T-helper 9 cell (primary cell): ENCODE data around the gene SERPINA1.
"Not testable (repeated sequence)": the region's sequence is repeated elsewhere in the genome, so short reads cannot be mapped to it uniquely, and the experiment has no call there.

Source experiments
- DNase-seq: peaks from one replicate; pipeline ENCODE4 v3.0.0-alpha.2; 2020

Gene SERPINA1

DNA sequence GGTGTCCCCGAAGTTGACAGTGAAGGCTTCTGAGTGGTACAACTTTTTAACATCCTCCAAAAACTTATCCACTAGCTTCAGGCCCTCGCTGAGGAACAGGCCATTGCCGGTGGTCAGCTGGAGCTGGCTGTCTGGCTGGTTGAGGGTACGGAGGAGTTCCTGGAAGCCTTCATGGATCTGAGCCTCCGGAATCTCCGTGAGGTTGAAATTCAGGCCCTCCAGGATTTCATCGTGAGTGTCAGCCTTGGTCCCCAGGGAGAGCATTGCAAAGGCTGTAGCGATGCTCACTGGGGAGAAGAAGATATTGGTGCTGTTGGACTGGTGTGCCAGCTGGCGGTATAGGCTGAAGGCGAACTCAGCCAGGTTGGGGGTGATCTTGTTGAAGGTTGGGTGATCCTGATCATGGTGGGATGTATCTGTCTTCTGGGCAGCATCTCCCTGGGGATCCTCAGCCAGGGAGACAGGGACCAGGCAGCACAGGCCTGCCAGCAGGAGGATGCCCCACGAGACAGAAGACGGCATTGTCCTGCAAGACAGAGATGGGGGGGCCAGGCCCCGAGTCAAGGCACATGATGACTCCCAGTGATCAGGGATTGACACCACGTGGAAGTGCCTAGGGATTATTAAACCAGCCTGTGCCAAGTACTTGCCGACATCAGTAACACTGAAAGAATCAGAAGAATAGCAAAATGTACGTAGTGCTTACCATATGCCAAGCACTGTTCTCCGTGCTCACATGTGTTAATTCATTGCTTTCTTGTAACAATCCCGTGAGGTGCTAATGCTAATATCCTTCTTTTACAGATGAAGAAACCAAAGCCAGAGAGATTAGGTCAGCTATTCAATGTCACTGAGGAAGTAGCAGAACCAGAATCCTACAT, 5.4 kb downstream of the SERPINA1 start:
- no peak for DNase-seq

DNA sequence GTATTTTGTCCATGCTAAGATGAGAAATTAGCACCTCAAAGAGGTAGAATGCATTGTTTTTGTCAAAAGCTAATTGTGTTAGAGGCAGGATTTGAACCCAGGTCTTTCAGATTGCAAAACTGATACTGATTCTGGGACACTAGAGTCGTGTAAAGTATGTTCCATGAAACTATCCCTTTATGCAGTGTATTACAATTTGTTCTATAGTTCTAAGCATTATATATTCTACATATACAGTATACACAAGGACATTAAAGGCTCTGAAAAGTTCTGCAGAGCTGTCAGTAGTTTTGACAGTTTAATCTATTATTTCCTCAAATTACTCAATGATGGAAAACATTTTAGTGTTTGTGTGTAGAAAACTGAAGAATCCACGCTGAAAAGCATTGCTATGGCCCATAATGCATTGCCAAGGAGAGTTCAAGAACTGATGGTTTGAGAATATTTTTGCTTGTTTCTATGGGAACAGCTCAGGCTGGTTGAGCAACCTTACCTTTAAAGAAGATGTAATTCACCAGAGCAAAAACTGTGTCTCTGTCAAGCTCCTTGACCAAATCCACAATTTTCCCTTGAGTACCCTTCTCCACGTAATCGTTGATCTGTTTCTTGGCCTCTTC, 6.2 kb downstream of the SERPINA1 start:
- DNase-seq = no peak

DNA sequence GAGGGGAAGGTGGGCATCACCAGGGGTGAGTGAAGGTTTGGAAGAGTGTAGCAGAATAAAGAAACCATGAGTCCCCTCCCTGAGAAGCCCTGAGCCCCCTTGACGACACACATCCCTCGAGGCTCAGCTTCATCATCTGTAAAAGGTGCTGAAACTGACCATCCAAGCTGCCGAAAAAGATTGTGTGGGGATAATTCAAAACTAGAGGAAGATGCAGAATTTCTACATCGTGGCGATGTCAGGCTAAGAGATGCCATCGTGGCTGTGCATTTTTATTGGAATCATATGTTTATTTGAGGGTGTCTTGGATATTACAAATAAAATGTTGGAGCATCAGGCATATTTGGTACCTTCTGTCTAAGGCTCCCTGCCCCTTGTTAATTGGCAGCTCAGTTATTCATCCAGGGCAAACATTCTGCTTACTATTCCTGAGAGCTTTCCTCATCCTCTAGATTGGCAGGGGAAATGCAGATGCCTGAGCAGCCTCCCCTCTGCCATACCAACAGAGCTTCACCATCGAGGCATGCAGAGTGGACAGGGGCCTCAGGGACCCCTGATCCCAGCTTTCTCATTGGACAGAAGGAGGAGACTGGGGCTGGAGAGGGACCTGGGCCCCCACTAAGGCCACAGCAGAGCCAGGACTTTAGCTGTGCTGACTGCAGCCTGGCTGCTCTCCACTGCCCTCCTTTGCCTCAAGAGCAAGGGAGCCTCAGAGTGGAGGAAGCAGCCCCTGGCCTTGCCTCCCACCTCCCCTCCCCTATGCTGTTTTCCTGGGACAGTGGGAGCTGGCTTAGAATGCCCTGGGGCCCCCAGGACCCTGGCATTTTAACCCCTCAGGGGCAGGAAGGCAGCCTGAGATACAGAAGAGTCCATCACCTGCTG, 7.0 kb downstream of the SERPINA1 start:
- no peak for DNase-seq

DNA sequence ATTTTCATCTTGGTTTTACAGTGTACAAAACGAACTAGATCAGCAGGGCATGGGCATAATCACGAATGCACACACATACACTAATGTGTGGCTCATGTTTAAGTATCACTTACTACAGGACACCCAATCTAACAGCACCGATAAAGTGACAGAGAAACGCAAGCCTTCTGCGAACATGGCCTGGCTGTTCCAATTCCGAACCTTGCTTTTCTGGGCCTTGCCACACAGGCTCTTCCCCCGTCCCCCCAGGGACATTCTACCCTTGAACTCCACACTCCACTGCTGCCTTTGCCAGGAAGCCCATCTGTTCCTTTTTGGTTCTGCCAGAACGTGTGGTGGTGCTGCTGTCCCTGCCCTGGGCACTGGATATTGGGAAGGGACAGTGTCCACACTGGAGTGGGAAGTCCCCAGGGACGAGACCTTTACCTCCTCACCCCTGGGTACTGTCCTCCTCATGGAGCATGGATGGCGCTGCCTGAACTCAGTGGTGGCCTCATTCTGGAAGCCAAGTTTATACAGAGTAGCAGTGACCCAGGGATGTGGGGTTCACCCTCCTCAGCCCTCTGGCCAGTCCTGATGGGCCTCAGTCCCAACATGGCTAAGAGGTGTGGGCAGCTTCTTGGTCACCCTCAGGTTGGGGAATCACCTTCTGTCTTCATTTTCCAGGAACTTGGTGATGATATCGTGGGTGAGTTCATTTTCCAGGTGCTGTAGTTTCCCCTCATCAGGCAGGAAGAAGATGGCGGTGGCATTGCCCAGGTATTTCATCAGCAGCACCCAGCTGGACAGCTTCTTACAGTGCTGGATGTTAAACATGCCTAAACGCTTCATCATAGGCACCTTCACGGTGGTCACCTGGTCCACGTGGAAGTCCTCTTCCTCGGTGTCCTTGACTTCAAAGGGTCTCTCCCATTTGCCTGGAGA, 7.9 kb downstream of the SERPINA1 start:
- no peak for DNase-seq

DNA sequence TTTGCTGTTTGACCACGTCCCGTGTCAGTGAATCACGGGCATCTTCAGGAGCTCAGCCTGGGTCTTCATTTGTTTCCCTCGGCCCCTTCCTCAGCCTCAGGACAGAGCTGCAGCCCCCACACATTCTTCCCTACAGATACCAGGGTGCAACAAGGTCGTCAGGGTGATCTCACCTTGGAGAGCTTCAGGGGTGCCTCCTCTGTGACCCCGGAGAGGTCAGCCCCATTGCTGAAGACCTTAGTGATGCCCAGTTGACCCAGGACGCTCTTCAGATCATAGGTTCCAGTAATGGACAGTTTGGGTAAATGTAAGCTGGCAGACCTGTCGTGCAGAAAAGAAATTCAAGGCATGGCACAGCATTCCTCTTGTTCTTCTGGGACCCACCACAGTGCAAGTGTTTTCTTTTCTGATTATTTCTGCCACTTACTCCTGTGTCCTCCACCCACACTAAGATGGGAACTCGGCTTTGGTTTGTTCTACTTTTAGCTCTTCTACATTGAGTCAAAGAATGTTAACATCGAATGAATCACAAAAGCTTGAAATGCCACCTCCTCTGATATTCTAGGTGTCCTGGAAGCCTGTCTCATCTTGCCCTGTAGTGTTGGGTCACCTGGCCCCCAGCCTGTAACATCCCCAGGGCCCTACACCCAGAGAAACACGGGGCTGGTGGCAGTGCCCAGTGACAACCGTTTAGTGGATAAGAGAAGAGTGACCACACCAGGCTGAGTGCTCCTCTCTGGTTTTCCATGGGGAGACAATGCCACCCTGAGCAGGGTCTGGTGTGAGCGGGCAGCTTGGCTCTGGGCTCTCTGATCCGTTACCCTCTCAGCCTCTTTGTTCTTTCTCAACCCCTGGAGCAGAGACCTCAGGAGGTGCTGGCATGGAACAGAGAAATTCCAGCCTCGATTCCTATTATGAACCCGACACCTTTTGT, 8.8 kb downstream of the SERPINA1 start:
- DNase-seq = no peak

DNA sequence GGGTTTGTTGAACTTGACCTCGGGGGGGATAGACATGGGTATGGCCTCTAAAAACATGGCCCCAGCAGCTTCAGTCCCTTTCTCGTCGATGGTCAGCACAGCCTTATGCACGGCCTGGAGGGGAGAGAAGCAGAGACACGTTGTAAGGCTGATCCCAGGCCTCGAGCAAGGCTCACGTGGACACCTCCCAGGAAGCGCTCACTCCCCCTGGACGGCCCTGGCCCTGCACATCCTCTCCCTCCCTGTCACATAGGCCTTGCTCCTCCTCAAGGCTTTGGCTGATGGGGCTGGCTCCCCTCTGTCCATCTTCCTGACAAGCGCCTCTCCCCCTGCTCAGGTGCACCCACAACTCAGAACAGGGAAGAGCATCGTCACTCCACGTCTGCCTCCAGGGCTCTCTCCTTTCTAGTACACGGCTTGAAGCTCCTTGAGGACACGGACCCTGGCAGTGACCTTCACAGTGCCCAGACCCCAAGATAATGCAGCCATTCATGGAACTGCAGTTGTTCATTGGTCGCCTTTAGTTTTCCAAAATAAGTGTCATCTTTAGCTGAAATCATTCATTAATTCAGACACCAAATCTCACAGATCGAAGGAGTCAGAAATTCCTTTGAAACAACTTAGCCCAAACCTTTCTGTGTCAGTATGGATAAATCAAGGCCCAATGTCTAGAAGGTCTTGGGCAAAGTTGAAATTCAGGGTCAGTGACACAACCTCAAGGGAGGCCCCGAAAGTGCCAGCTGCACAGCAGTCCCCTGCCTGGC, 9.7 kb downstream of the SERPINA1 start:
- DNase-seq = no peak

DNA sequence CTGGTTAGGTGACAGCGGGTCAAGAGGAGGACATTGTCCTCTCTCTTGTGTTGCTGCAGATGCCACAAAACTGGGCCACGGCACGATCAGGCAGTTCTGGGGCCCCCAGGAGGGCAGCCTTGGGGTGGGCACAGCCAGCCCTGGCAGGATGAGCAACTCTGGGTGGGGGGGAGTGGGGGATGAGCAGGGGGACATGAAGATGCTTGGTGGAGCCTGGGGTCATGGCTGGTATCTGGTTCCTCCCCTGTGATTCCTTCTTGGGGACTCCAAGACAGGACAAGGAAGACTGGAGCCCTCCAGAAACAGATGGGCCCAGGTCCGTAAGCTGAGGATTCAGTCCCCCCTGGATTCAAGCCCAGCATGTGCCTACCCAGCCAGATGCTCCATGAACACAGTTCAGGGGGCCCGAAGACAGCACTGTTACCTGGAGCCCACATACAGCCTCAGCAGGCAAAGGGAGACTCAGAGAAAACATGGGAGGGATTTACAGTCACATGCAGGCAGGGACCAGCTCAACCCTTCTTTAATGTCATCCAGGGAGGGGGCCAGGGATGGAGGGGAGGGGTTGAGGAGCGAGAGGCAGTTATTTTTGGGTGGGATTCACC, 10.4 kb downstream of the SERPINA1 start:
- no peak for DNase-seq

DNA sequence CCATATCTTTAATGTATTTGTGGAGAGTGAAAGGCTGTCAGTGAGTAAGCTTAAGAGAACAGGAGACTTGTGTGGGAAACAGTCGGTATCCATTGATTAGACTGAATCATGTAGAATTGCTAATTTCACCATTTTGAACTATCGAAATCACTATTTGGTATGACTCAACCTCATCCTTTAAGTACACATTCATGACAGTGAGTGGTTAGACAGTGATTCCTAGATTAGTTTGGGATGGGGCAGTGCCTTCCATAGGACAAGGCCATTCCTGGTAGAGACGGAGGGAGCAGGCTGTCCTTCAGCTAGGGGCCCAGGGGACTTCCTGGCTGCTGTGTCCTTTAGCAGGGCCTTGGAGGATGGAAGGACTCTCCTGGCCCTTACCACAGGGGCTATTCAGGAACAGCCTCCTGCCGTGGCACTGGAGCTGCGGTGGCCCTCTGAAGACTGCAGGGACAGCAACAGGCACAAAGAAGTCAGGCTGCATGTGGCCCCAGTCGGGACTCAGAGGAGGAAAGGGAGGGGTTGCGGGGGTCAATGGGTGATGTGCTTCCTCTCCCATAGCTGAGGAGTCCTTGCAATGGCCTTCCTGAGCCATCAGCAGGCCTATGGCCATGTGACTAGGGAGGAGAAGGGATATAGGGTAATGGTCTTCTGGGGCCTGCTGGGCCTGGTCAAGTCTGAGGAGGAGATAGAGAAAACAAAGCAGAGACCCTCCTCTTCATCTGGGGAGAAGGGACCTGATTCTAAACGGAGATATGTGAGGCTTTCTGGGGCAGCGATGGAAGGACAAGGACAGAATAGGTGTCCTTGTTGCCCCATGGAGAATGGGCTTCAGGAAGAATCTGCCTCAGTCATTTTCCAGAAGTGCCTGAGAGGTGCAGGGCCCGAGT, 11.2 kb downstream of the SERPINA1 start:
- DNase-seq = no peak

DNA sequence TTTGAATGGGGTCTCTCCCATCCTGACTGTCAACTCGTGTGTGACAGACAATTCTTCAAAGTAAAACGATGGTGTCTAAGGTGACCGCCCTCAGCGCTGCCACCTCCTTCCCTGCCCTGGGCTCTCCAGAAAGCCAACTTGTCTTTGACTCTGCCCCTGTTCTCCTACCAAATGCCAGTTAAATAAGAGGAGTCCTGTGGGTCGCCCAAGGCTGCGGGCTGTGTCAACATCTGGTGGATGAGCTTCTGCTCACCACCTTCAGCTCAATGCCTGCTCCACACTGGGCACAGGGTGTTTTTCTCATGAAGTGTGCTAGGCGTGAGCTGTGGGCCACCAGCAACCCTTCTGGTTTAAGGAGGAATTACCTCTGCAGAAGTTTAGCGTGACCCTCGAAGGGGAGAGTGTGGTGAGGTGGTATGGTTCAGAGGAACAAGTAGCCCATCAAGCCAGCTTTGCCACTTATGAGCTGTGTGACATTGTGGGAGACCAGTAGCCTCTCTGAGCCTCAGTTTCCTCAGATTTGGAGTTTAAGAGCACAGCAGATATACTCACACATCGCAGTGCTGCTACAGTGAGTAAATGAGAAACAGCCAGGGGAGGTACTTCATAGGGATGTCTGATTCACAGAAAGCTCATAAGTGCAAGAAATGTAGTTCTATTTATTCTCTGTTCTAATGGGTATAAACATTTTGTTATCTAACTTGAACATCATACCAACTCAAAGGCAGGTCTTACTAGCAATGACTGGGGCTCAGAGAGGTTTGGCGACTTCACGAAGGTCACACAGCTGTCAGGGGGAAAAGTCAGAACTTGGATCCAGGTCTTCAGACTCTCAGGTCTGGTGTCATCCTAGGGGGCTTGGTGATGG, 12.1 kb downstream of the SERPINA1 start:
- DNase-seq = no peak

DNA sequence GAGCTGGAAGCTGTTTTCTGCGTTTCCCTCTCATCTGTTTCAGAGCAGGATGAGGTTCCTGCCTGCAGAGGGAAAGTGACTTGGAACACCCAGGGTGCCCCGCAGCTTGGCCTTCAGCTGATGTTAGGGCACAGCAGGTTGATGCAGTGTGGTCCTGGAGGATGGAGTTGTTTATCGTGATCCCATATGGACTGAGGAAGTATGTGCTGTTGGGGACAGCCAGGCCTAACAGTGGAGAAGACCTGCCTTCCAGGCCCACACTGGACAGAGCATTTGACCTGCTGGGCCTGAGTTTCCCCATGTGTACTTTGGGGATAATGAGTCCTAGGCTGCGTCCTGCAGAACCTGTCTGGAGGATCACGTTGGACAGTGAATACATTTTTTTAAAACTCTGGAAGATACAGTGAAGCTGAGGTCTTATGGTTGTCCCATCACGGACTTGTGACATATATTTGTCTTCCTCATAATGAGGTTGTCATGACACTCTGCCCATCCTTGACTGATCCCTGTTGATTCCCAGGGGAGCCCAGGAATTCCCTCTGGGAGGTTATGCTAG, 12.8 kb downstream of the SERPINA1 start:
- DNase-seq = no peak

DNA sequence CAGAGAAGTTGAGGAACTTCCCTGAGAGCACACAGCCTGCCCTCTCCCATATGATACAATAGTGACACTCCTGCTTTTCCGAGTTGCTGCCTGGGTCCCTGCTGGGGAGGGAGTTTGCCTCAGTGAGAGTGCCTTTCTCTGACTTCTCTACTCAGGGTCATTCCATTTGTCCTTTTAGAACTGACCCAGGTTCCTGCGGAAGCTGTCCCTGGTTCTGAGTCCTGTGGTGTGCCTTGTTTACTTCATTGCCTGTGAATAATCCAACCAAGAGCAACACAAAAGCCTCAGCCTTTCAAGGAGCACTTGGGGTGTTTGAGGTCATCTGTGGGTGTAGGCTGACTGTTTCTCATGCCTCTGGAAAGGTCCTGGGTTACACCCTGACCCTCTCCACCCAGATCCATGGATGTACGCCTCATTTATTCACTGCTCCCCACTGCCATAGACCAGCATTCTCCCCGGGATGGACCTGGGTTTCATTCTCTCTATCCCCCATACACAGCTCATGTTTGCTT, 13.6 kb downstream of the SERPINA1 start:
- DNase-seq = no peak

DNA sequence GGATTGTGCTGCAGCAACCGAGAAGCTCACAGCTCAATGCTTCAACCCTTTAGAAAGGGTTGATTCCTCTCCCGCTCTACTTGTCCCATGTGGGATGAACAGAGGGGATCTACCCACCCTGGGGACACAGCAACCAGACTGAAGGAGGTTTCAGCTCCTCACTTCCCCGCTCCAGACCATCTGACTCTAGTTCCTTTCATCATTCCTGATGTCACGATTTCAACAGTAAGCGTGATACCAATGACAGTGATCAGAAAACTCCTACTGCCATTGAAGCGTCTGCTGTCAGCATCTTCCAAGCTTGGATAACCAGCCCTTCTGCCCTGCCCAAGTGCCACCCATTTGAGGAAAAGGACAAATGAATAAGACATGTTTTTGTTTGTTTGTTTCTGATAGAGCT, 14.3 kb downstream of the SERPINA1 start:
- DNase-seq = no peak

DNA sequence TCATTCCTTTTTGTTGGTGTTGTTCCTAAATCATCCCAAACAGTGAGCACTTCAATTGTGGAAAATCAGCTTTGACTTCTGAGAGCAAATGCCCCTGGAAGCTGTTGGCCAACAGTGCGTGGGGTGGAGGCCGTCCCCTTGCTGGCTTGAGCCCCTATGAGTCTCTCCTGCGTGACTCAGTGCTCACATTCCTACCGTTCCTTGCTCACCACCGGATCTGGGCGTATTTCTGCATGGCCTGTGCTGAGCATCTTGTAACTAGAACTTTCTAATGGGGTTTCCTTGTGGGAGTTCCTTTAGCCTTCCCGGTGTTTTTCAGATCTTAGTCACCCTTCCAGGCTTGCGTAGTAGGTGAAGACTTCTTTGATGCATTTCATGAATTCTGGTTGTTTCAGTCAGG, 14.7 kb downstream of the SERPINA1 start:
- no peak for DNase-seq

DNA sequence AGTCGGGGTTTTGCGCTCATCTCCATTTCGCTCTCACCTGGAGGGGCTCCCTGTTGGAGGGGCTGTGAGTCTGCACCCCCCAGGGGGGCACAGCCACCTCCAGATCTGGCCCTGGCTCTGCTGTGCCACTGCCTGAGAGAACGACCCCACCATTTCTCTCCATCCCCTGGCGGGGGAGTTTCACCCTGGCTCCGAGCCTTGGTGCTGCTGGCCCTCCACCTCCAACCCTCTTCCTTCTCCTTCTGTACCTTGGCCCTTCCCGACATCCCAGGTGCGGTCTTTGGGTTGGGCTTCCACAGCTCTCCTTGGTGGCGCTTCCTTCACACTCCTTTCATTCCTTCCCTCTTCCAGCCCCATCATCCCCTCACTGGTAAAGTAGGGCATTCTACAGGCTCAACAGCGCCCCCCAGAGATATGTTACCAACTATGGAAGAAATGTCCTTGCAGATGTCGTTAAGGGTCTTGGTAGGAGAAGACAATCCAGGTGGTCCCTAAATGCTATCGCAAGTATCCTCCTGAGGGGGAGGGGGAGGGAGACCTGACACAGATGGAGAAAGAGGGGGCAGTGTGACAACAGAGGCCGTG, 16.3 kb downstream of the SERPINA1 start:
- DNase-seq = no peak

DNA sequence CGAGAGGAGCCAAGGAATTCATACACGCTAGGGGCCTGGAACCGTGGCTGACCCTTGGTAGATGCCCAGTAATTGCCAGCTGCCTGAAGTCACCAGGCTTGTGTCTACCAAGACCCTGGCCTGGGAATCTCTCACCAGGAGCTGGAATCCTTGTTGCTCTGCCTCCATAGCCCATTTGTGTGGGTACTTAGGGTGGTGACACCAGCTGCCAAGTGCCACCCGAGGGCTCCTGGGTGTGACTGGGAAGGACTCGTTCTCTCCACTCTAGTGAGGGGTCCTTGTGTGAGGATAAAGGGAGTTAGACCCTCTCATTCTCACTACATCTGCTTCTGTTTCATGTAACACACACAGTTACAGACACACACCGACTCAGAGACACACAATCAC, 17.9 kb downstream of the SERPINA1 start:
- DNase-seq = no peak

DNA sequence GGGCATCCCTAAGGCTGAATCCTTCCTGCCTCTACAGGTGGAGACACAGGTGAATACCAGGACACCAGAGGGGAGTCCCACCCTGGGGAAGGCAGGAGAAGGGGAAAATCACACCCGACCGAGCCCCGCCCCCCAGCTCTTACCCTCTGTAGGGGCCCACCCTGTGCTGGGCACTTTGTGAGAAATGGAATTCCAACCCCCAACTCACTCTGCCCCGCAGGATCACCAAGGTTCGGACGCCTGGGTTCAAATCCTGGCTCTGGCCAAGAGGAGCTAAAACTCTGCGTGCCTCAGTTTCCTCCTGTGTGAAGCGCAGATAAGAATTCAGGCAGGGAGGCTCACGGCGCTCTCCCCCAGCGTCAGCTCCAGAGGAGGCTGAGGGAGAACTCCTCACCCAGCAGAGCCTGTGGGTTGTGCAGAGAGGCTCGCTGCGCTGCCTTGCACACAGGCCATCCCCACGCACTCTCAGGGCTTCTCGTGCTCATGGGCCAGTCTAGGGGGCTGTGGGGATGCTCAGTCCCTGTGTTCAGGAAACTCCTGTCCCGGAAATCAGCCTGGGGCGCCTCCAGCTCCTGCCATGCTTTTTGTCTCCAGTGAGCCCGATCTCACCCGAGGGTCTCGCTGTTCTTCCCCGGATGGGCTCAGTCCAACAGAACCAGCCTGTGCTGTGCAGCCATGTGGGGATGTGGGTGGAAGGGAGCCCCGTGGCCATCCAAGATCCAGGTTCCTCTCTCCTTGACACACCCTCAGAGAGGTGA, 18.5 kb downstream of the SERPINA1 start:
- not testable (repeated sequence) for DNase-seq
